ENCODE data around the gene YAE1.

- no peak for TF ChIP-seq ZNF138 (CRISPR knock-in tag; IDR thresholded peaks at IDR 0.05; ENCODE audit: low read depth)
- no peak for TF ChIP-seq ZNF33B (CRISPR knock-in tag; IDR thresholded peaks at IDR 0.05)
- TF ChIP-seq JUND (CRISPR knock-in tag; IDR thresholded peaks at IDR 0.05), result no peak
- TF ChIP-seq POLR2A (IDR thresholded peaks at IDR 0.05; ENCODE audit: insufficient read depth in 1 of 2, low read depth in 2 of 2, low read length in 2 of 2), result no peak
- no peak for TF ChIP-seq ZNF274 (CRISPR knock-in tag; IDR thresholded peaks at IDR 0.05)
- no peak for TF ChIP-seq NR2F6 (IDR thresholded peaks at IDR 0.05)
- TF ChIP-seq NR2F6 (CRISPR knock-in tag; IDR thresholded peaks at IDR 0.05), result no peak
- no peak for TF ChIP-seq ZNF44 (CRISPR knock-in tag; IDR thresholded peaks at IDR 0.05)
- TF ChIP-seq ZNF318 (CRISPR knock-in tag; IDR thresholded peaks at IDR 0.05), result no peak
- no peak for TF ChIP-seq CTCF (CRISPR knock-in tag; IDR thresholded peaks at IDR 0.05)
- TF ChIP-seq KMT2B (CRISPR knock-in tag; IDR thresholded peaks at IDR 0.05), result no peak
- TF ChIP-seq ZNF367 (CRISPR knock-in tag; IDR thresholded peaks at IDR 0.05; ENCODE audit: borderline replicate concordance), result no peak
- no peak for TF ChIP-seq ZNF550 (CRISPR knock-in tag; IDR thresholded peaks at IDR 0.05; ENCODE audit: borderline replicate concordance)
These were observed 49.9 kb downstream of the YAE1 start for GRCh38 chr7:39616138-39616537.

All from HepG2 (cell line).